Activated B cell treated with CpG ODN at 0.5 μM for 24 hours (primary cell): ENCODE data around the gene EIF4E1B. TPM values are rescaled to one million over a fixed set of nuclear protein-coding genes. Genes with fewer than 3 reads are reported as not detected.
"Not testable (repeated sequence)": the region's sequence is repeated elsewhere in the genome, so short reads cannot be mapped to it uniquely, and the experiment has no call there.

Experiments used
- ATAC-seq: fragments of 200-7000 bp; cut with Tn5 transposase; one replicate; pipeline ENCODE4 v1.10.0; 2021; ENCODE audit warnings: low read depth, mild to moderate bottlenecking, moderate library complexity
- CTCF ChIA-PET: fragments of 350-600 bp; sonication (Branson Sonifier 250); formaldehyde crosslinking; loops from one replicate; lab custom pipeline; 2021; ENCODE audit warnings: antibody characterized with exemption; lab: Charles Lee
- POLR2A ChIA-PET: fragments of 350-600 bp; sonication (Branson Sonifier 250); formaldehyde crosslinking; loops from one replicate; lab custom pipeline; 2021; ENCODE audit warnings: antibody characterized with exemption; lab: Charles Lee
- DNase-seq: peaks from one replicate; pipeline ENCODE4 v3.0.0; 2022
- H3K27ac Mint-ChIP-seq: one replicate; pipeline ENCODE4 v1.8.0; 2020; ENCODE audit warnings: mixed read lengths
- H3K27me3 Mint-ChIP-seq: one replicate; pipeline ENCODE4 v1.8.0; 2021; ENCODE audit warnings: mixed read lengths
- H3K36me3 Mint-ChIP-seq: one replicate; pipeline ENCODE4 v1.8.0; 2021; ENCODE audit warnings: low read depth, mixed read lengths
- H3K4me1 Mint-ChIP-seq: one replicate; pipeline ENCODE4 v1.8.0; 2021; ENCODE audit warnings: mixed read lengths
- H3K4me3 Mint-ChIP-seq: one replicate; pipeline ENCODE4 v1.8.0; 2020; ENCODE audit warnings: mild to moderate bottlenecking, mixed read lengths
- H3K9me3 Mint-ChIP-seq: one replicate; pipeline ENCODE4 v1.8.0; 2020; ENCODE audit warnings: mixed read lengths
- intact Hi-C: fragments of 100-400 bp; cut with micrococcal nuclease; formaldehyde crosslinking; loops from one replicate; pipeline ENCODE4 v1.15.1; 2024
- total RNA-seq: library from RNA; stranded (reverse); gene quantifications from 2 replicates; pipeline ENCODE4 v1.2.3, GENCODE V29; 2022
- TF ChIP-seq, protein P1 (sequence below): fragments of 200-600 bp; IDR thresholded peaks from one replicate; pipeline ENCODE4 v1.8.0; 2022; ENCODE audit warnings: antibody characterized with exemption, mild to moderate bottlenecking

The EIF4E1B gene
- total RNA-seq, 1 donor from 2014 or later: not detected

DNA sequence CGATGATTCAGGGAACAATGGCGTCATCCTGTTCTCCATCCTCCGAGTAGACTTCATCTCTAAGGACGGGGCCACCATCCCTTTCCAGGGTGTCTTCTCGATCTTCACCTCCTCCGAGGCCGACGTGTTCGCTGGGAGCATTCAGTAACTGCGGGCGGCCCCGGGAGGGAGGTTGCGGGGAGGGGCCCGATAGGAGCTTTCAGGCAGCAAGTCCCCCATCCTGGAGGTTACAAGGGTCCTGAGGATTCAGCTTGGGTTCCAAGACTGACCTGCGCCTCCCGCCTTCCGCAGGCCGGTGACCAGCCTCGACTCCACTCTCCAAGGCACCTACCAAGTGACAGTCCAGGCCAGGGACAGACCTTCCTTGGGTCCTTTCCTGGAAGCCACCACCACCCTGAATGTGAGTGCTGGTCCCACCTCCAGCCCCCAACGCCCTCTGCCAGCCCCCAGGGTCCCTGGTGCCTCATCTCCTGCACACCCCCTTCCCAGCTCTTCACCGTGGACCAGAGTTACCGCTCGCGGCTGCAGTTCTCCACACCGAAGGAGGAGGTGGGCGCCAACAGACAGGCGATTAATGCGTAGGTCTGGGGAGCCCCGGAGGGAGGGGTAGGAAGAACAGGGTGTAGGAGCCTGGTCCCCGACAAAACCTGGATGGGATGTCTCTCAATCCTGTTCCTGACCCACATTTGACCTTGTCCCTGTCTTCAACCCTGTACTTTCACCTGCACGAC lies 41.3 kb upstream of the EIF4E1B start:
- DNase-seq (no peak), ATAC-seq (no peak)
- no peaks in the 10 kb centered on the region for H3K4me1 Mint-ChIP-seq
- peaks cover 5% of the 10 kb centered on the region for H3K9me3 Mint-ChIP-seq
- ChIA-PET POLR2A (no interaction called here), CTCF (no interaction called here)
- no peaks in the 10 kb centered on the region for H3K27me3 Mint-ChIP-seq
- no peaks in the 10 kb centered on the region for H3K36me3 Mint-ChIP-seq
- H3K27ac Mint-ChIP-seq: no peak overlapping the region
- no peak overlapping the region for H3K4me3 Mint-ChIP-seq
- intact Hi-C loops: no loop called here
- TF ChIP-seq, protein P1, sequence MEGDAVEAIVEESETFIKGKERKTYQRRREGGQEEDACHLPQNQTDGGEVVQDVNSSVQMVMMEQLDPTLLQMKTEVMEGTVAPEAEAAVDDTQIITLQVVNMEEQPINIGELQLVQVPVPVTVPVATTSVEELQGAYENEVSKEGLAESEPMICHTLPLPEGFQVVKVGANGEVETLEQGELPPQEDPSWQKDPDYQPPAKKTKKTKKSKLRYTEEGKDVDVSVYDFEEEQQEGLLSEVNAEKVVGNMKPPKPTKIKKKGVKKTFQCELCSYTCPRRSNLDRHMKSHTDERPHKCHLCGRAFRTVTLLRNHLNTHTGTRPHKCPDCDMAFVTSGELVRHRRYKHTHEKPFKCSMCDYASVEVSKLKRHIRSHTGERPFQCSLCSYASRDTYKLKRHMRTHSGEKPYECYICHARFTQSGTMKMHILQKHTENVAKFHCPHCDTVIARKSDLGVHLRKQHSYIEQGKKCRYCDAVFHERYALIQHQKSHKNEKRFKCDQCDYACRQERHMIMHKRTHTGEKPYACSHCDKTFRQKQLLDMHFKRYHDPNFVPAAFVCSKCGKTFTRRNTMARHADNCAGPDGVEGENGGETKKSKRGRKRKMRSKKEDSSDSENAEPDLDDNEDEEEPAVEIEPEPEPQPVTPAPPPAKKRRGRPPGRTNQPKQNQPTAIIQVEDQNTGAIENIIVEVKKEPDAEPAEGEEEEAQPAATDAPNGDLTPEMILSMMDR: no peak

DNA sequence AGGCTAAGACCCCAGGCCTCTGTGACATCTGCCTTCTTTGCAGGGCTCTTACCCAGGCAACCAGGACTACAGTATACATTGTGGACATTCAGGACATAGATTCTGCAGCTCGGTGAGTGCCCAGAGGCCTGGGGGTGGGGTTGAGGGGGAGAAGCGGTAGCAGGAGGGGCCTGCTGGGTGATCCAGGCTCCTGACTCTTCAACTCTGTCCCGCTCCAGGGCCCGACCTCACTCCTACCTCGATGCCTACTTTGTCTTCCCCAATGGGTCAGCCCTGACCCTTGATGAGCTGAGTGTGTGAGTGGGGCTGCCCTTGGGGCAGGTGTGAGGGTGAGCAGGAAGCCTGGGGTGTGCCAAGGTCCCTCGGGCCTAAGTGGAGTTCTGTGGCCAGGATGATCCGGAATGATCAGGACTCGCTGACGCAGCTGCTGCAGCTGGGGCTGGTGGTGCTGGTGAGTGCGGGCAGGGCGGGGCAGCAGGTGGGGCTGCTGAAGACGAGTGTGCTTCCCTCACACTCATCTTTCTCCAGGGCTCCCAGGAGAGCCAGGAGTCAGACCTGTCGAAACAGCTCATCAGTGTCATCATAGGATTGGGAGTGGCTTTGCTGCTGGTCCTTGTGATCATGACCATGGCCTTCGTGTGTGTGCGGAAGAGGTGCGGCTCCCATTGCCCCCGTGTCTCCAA lies 40.3 kb upstream of the EIF4E1B start:
- Mint-ChIP-seq H3K4me3 (no peak overlapping the region), H3K36me3 (no peaks in the 10 kb centered on the region), H3K4me1 (no peaks in the 10 kb centered on the region), H3K27ac (no peak overlapping the region), H3K27me3 (peaks cover 1% of the 10 kb centered on the region), H3K9me3 (peaks cover 4% of the 10 kb centered on the region)
- DNase-seq: no peak
- TF ChIP-seq, protein P1: no peak
- CTCF ChIA-PET: no interaction called here
- ATAC-seq: no peak
- intact Hi-C loops: no loop called here
- POLR2A ChIA-PET: no interaction called here

DNA sequence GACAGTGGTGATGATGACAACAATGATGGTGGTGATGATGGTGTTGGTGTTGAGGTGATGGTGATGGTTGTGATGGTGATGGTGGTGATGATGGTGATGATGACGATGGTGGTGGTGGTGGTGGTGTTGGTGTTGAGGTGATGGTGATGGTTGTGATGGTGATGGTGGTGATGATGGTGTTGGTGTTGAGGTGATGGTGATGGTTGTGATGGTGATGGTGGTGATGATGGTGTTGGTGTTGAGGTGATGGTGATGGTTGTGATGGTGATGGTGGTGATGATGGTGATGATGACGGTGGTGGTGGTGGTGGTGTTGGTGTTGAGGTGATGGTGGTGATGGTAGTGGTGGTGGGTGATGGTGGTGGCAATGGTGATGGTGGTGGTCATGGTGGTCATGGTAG lies 38.8 kb upstream of the EIF4E1B start:
- H3K36me3 Mint-ChIP-seq, H3K4me3 Mint-ChIP-seq, ATAC-seq, H3K9me3 Mint-ChIP-seq, H3K4me1 Mint-ChIP-seq, H3K27me3 Mint-ChIP-seq, intact Hi-C loops, CTCF ChIA-PET, DNase-seq, H3K27ac Mint-ChIP-seq, POLR2A ChIA-PET: not testable (repeated sequence)

GRCh38 chr5:176592573-176592972 lies 37.9 kb upstream of the EIF4E1B start:
- H3K36me3 Mint-ChIP-seq: no peaks in the 10 kb centered on the region
- TF ChIP-seq, protein P1: no peak
- H3K27ac Mint-ChIP-seq: no peak overlapping the region
- no peak for ATAC-seq
- intact Hi-C loops: no loop called here
- no peak for DNase-seq
- no peaks in the 10 kb centered on the region for H3K9me3 Mint-ChIP-seq
- ChIA-PET POLR2A (no interaction called here), CTCF (no interaction called here)
- no peak overlapping the region for H3K4me3 Mint-ChIP-seq
- H3K4me1 Mint-ChIP-seq: peaks cover 7% of the 10 kb centered on the region
- peaks cover 8% of the 10 kb centered on the region for H3K27me3 Mint-ChIP-seq

GRCh38 chr5:176593273-176593869 lies 37.1 kb upstream of the EIF4E1B start:
- intact Hi-C loops: no loop called here
- no peak for DNase-seq
- Mint-ChIP-seq H3K27me3 (peaks cover 10% of the 10 kb centered on the region), H3K36me3 (no peaks in the 10 kb centered on the region), H3K9me3 (no peaks in the 10 kb centered on the region), H3K4me1 (peaks cover 7% of the 10 kb centered on the region), H3K4me3 (no peak overlapping the region), H3K27ac (no peak overlapping the region)
- ATAC-seq: no peak
- POLR2A ChIA-PET: no interaction called here
- TF ChIP-seq, protein P1: no peak
- CTCF ChIA-PET: no interaction called here
